Cerebellar nuclear complex (tissue), 1 donor: Measurements from ENCODE around the gene LIPI.
"Not testable (repeated sequence)": the region's sequence is repeated elsewhere in the genome, so short reads cannot be mapped to it uniquely, and the experiment has no call there.

Source experiments
- DNase-seq, 2 experiments: peaks; one replicate each; lab custom pipeline; 2025; lab: John Stamatoyannopoulos, UW

LIPI gene

GRCh38 chr21:14116080-14116481, 94.7 kb downstream of the LIPI start:
- no peak for DNase-seq

GRCh38 chr21:14115646-14116045, 95.1 kb downstream of the LIPI start:
- DNase-seq: no peak

GRCh38 chr21:14114251-14114650, 96.5 kb downstream of the LIPI start:
- no peak for DNase-seq

- DNase-seq: not testable (repeated sequence)
Measured at GRCh38 chr21:14104564-14104963, 106.2 kb downstream of the LIPI start.

DNA sequence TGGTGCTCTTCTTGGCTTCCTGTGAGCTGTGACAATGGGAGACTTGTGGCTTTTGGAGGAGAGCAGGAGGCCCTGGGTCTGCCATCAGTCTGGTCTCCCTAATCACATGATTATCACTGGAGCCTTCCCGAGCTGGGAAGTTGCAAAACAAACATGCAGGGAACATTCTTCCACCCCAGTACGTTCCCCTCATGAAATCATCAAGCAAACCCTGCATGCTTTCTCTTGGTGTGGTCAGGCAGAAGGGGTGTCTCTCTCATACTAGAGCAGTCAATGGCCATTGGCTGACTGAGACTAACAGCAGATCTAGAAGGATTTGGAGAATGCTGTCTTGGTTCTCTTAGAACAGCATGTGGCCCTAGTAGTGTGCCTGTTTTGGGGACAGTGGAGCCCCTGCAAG, 111.2 kb downstream of the LIPI start:
- no peak for DNase-seq

GRCh38 chr21:14097881-14098499, 112.8 kb downstream of the LIPI start:
- DNase-seq: no peak

- DNase-seq: no peak
Measured at GRCh38 chr21:14096577-14096976, 114.2 kb downstream of the LIPI start.

- no peak for DNase-seq
Measured at GRCh38 chr21:14096172-14096571, 114.6 kb downstream of the LIPI start.

DNA sequence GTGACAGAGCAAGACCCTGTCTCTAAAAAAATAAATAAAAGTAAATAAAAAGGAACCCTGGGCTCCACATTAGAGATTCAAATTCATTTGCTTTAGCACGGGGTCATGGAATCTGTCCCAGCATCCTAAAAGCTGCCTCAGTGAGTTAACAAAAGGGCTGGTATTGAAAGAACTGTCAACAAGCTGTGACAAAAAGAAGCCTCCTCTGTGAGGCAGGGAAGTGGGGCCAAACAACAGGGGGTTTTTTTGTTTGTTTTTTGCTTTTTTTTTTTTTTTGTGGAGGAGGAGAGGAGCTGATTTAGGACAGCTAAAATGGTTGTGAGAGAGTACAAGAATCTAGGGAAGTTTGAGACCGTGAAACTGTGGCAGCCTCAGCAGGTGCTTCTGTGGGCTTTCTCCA, 115.7 kb downstream of the LIPI start:
- DNase-seq: no peak

GRCh38 chr21:14092834-14093560, 117.8 kb downstream of the LIPI start:
- DNase-seq: no peak

GRCh38 chr21:14090184-14090583, 120.6 kb downstream of the LIPI start:
- DNase-seq: not testable (repeated sequence)

DNA sequence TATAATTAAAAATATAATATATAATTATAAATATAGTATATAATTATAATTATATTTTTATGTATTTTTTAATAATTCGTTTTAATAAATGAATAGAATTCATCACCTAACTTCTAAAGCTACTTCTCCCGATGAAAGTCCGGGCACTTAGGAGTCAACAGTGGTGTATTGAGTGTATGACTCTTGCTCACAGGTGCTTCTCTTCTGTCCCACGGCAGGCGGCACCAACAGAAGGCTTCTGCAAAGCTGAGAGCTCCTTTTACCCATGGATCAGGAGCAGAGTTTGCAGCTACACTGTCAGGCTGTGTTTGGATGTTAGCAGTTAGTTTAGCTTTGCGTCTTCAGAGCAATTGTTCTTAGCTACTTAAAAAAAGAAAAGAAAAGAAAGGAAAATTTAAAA, 122.4 kb downstream of the LIPI start:
- DNase-seq: no peak

GRCh38 chr21:14086553-14086952, 124.2 kb downstream of the LIPI start:
- no peak for DNase-seq

DNA sequence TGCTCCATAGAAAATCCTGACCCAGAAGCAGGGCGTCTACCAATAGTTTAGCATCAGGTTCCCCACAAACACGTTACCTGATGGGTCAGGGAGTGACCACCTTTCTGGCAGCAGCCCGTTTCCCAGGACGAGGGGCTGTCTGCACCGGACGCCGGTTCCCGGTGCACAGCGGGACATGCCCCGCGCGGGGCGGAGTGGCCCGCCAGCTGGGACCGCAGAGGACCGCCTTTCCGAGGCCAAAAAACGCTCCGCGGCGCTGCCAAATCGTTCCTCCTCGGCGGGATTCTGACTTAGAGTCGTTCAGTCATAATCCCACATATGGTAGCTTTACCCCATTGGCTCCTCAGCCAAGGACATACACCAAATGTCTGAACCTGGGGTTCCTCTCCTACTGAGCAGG, 126.1 kb downstream of the LIPI start:
- DNase-seq: no peak

- no peak for DNase-seq
Measured at GRCh38 chr21:14084068-14084501, 126.7 kb downstream of the LIPI start.

GRCh38 chr21:14080764-14081096, 130.0 kb downstream of the LIPI start:
- no peak for DNase-seq

DNA sequence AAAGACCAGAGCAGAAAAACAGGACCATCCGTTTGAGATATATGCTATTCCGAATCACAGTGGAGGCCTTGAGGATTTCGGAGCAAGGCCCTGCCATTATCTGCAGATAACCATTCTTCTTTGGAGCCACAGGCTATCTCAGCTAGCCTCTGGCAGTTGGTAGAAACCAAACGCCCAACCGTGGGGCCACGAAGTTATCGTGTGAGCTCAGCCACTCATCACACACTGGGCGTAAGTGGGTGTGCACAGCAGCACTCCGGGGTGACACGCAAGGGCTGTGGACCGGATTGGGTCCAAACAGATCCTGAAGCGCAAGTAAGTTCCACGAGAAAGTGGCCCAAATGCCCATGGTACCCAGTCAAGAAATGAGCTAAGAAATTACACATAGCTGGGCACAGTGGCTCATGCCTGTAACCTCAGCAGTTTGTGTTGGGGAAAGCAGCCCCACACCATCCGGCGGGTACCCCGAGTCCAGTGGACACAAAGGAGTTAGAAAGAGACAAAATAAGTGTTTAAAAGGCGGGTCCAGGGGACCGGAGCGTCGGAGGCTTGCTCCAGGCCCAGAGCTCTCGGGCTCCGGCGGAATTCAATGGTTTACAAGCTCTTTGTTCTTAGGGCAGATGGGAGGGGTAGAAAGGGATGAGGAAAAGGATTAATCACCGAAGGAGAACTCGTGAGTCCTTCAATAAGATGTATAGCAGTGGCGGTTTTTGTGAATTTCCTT, 130.6 kb downstream of the LIPI start:
- DNase-seq: no peak

GRCh38 chr21:14078746-14079375, 131.9 kb downstream of the LIPI start:
- DNase-seq: no peak

- no peak for DNase-seq
Measured at GRCh38 chr21:14076143-14076806, 134.5 kb downstream of the LIPI start.

DNA sequence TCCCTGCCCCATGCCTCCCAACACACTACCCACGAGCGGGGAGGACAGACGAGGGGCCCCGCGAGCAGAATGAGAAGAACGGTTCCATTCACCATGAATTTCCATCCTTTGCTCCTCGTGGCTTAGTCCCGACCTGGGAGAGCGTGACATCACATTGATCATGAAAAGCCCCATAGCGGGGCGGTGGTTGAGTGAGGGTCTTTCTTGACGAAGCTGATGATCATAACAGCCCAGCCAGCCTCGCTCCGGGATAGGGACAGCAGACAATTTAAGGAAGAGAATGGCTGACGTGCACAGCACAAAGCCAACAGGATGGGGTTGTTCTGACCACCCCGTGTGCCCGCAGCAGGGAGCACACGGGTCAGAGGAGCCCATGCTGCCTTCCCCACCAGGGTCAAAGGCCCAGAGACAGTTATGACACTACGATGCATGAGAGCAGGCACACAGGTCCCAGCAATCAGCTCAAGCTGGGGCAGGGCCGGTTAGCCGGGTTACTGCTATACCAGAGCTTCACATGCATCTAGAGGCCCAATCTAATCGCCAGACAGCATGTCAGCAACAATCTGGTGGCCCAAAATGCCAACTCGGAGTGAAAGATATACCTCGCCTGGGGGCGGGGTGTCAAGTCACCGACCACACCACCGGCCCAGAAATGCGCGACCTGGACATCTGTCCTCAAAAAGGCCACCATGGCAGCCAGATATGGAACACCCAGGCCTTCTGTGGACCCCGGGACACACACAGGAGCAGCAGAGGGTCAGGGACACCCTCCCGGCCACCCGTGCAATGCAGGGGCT, 135.2 kb downstream of the LIPI start:
- no peak for DNase-seq

- no peak for DNase-seq
Measured at GRCh38 chr21:14074177-14074576, 136.6 kb downstream of the LIPI start.
